H1 (cell line): ENCODE measurements around the gene NFIA. TPM values are rescaled to one million over a fixed set of nuclear protein-coding genes. Genes with fewer than 3 reads are reported as not detected.

ENCODE experiments used
- CTCF ChIA-PET: fragments of 300-600 bp; sonication (Branson Sonifier 250); formaldehyde crosslinking; loops from one replicate; lab custom pipeline; 2021; ENCODE audit not compliant: partially characterized antibody; lab: Charles Lee
- POLR2A ChIA-PET: fragments of 300-600 bp; sonication (Branson Sonifier 250); formaldehyde crosslinking; loops from one replicate; lab custom pipeline; 2021; ENCODE audit warnings: inconsistent platforms; ENCODE audit not compliant: partially characterized antibody; lab: Charles Lee
- DNase-seq, 2 experiments: peaks; one replicate each; pipeline versions ENCODE4 v3.0.0 to v3.0.0-alpha.2; 2010 to 2022; ENCODE audit warnings: low spot score in 2 of 2, low read depth in 1 of 2, mixed read lengths in 1 of 2
- FAIRE-seq: peaks from 2 replicates; lab custom pipeline; 2011; peaks lifted over from hg19 to GRCh38; lab: Jason Lieb, UNC
- H2AFZ ChIP-seq: 2 replicates; pipeline ENCODE4 v1.8.1; 2012; ENCODE audit warnings: low read length, inconsistent platforms
- H2AK5ac ChIP-seq: 2 replicates; pipeline ENCODE4 v1.6.1; 2013; ENCODE audit warnings: low read depth, low read length
- H2BK120ac ChIP-seq: replicated peaks from 2 replicates; pipeline ENCODE3; 2013; ENCODE audit warnings: low read depth, low read length, inconsistent platforms
- H2BK12ac ChIP-seq: 2 replicates; pipeline ENCODE4 v1.6.1; 2013; ENCODE audit warnings: low read depth, low read length
- H2BK15ac ChIP-seq: 2 replicates; pipeline ENCODE4 v1.6.1; 2013; ENCODE audit warnings: low read length
- H2BK20ac ChIP-seq: 2 replicates; pipeline ENCODE4 v1.6.1; 2013; ENCODE audit warnings: low read length
- H2BK5ac ChIP-seq: 2 replicates; pipeline ENCODE4 v1.6.1; 2013; ENCODE audit warnings: low read depth, low read length
- H3K14ac ChIP-seq: 2 replicates; pipeline ENCODE4 v1.6.1; 2013; ENCODE audit warnings: inconsistent platforms; ENCODE audit not compliant: insufficient read length
- H3K18ac ChIP-seq: 2 replicates; pipeline ENCODE4 v1.6.1; 2013; ENCODE audit warnings: low read length; ENCODE audit errors: extremely low read depth
- H3K23ac ChIP-seq: 2 replicates; pipeline ENCODE4 v1.6.1; 2013; ENCODE audit warnings: inconsistent platforms; ENCODE audit not compliant: insufficient read length
- H3K23me2 ChIP-seq: 2 replicates; pipeline ENCODE4 v1.6.1; 2013; ENCODE audit warnings: low read depth, low read length
- H3K27ac ChIP-seq: 2 replicates; pipeline ENCODE4 v1.6.1; 2011; ENCODE audit warnings: low read depth, low read length, inconsistent platforms
- H3K27me3 ChIP-seq, 4 experiments: replicated peaks in 1 of 4; 1 replicate in 1 of 4; 2 replicates in 3 of 4; pipeline versions ENCODE4 v1.6.1 to v1.8.1; 2011 to 2013; ENCODE audit warnings: low read length in 3 of 4, mild to moderate bottlenecking in 3 of 4, inconsistent platforms in 2 of 4, mixed read lengths in 2 of 4, moderate library complexity in 1 of 4; ENCODE audit not compliant: control insufficient read depth in 3 of 4, insufficient read depth in 3 of 4; ENCODE audit errors: extremely low read depth in 1 of 4
- H3K36me3 ChIP-seq, 4 experiments: 2 replicates each; pipeline versions ENCODE4 v1.6.1 to v1.8.1; 2011 to 2013; ENCODE audit warnings: mild to moderate bottlenecking in 4 of 4, low read length in 3 of 4, moderate library complexity in 2 of 4, control low read depth in 1 of 4, inconsistent platforms in 1 of 4; ENCODE audit not compliant: insufficient read depth in 4 of 4, control insufficient read depth in 2 of 4
- H3K4ac ChIP-seq: replicated peaks from 2 replicates; pipeline ENCODE3; 2013; ENCODE audit warnings: low read length, low read depth, mixed read lengths, inconsistent platforms; ENCODE audit not compliant: insufficient read length
- H3K4me1 ChIP-seq, 4 experiments: replicated peaks in 1 of 4; 1 replicate in 1 of 4; 2 replicates in 3 of 4; pipeline versions ENCODE4 v1.6.1 to v1.8.1; 2011 to 2013; ENCODE audit warnings: low read length in 3 of 4, inconsistent platforms in 2 of 4, mixed read lengths in 1 of 4; ENCODE audit not compliant: insufficient read depth in 4 of 4, control insufficient read depth in 3 of 4
- H3K4me2 ChIP-seq, 2 experiments: 2 replicates each; pipeline versions ENCODE4 v1.6.1 to v1.8.1; 2011 to 2013; ENCODE audit warnings: low read depth in 2 of 2, low read length in 2 of 2, control low read depth in 1 of 2, inconsistent platforms in 1 of 2, mild to moderate bottlenecking in 1 of 2; ENCODE audit not compliant: insufficient read depth in 1 of 2
- H3K4me3 ChIP-seq, 4 experiments: fragments of 200-600, 300-600 bp in 1 of 4; sonication (generic), shearing (Covaris generic), sonication (Bioruptor Twin) in 1 of 4; 2 replicates each; pipeline versions ENCODE4 v1.5.1 to v1.8.1; 2011 to 2016; ENCODE audit warnings: low read length in 4 of 4, low read depth in 3 of 4, control low read depth in 2 of 4, inconsistent platforms in 2 of 4, mild to moderate bottlenecking in 2 of 4, mixed read lengths in 1 of 4, moderate library complexity in 1 of 4; ENCODE audit not compliant: insufficient read depth in 2 of 4; ENCODE audit errors: extremely low read depth in 1 of 4
- H3K56ac ChIP-seq: replicated peaks from 2 replicates; pipeline ENCODE3; 2013; ENCODE audit warnings: low read depth, mild to moderate bottlenecking, mixed read lengths, low read length, inconsistent platforms; ENCODE audit not compliant: insufficient read length
- H3K79me1 ChIP-seq: 2 replicates; pipeline ENCODE4 v1.6.1; 2013; ENCODE audit warnings: low read depth, low read length, control low read depth
- H3K79me2 ChIP-seq, 2 experiments: 2 replicates each; pipeline versions ENCODE4 v1.6.1 to v1.8.1; 2012 to 2013; ENCODE audit warnings: low read length in 2 of 2, mild to moderate bottlenecking in 2 of 2, inconsistent platforms in 1 of 2; ENCODE audit not compliant: insufficient read depth in 2 of 2, control insufficient read depth in 1 of 2
- H3K9ac ChIP-seq, 4 experiments: replicated peaks in 1 of 4; 1 replicate in 1 of 4; 2 replicates in 3 of 4; pipeline versions ENCODE4 v1.6.1 to v1.8.1; 2011 to 2013; ENCODE audit warnings: low read depth in 3 of 4, low read length in 3 of 4, control low read depth in 2 of 4, mild to moderate bottlenecking in 2 of 4, moderate library complexity in 2 of 4, inconsistent platforms in 1 of 4; ENCODE audit errors: extremely low read depth in 1 of 4
- H3K9me3 ChIP-seq, 2 experiments: 2 replicates each; pipeline versions ENCODE4 v1.6.1 to v1.8.1; 2012 to 2013; ENCODE audit warnings: mild to moderate bottlenecking in 2 of 2, moderate library complexity in 2 of 2, control low read depth in 1 of 2, inconsistent platforms in 1 of 2, low read depth in 1 of 2, low read length in 1 of 2, mixed read lengths in 1 of 2; ENCODE audit not compliant: insufficient read depth in 2 of 2
- H4K20me1 ChIP-seq, 2 experiments: replicated peaks in 1 of 2; 2 replicates each; pipeline versions ENCODE3 to v1.8.1; 2011 to 2013; ENCODE audit warnings: inconsistent platforms in 2 of 2, low read length in 2 of 2, mild to moderate bottlenecking in 1 of 2; ENCODE audit not compliant: insufficient read depth in 2 of 2, control insufficient read depth in 1 of 2
- H4K5ac ChIP-seq: 2 replicates; pipeline ENCODE4 v1.6.1; 2013; ENCODE audit warnings: low read length, low read depth, mixed read lengths, inconsistent platforms; ENCODE audit not compliant: insufficient read length
- H4K8ac ChIP-seq: 2 replicates; pipeline ENCODE4 v1.8.0; 2013; ENCODE audit warnings: mild to moderate bottlenecking, moderate library complexity, low read length, inconsistent platforms; ENCODE audit not compliant: insufficient read depth; ENCODE audit errors: extremely low read depth
- H4K91ac ChIP-seq: replicated peaks from 2 replicates; pipeline ENCODE3; 2013; ENCODE audit warnings: low read length, mixed read lengths, inconsistent platforms; ENCODE audit not compliant: insufficient read length
- EZH2 ChIP-seq: fragments of 200-600 bp; sonication (generic); IDR thresholded peaks from 2 replicates; pipeline ENCODE4 v1.7.1; 2012; ENCODE audit warnings: low read depth, mild to moderate bottlenecking, moderate library complexity, low read length, inconsistent platforms; ENCODE audit not compliant: severe bottlenecking
- FOSL1 ChIP-seq: IDR thresholded peaks from 2 replicates; pipeline ENCODE4 v1.6.1; 2011; ENCODE audit warnings: mild to moderate bottlenecking, low read depth, low read length, moderate library complexity; ENCODE audit not compliant: insufficient read depth
- KDM1A ChIP-seq: fragments of 200-600, 300-600 bp; sonication (generic); IDR thresholded peaks from 2 replicates; pipeline ENCODE4 v1.7.1; 2016; ENCODE audit warnings: mild to moderate bottlenecking, low read length, borderline replicate concordance
- WGBS, 2 experiments: shearing (Covaris generic) in 1 of 2; methylation state at CpG; one replicate each; pipeline versions ENCODE4 v1.1.6 to v1.1.7; 2013 to 2015; ENCODE audit warnings: low lambda C conversion rate in 2 of 2, mixed read lengths in 2 of 2, inconsistent platforms in 1 of 2, low coverage in 1 of 2, missing lambda C conversion rate in 1 of 2; ENCODE audit not compliant: insufficient replicate concordance in 2 of 2, insufficient coverage in 1 of 2, insufficient read length in 1 of 2; ENCODE audit errors: extremely low coverage in 1 of 2, missing lambda C conversion rate in 1 of 2; 5-methylcytosine and 5-hydroxymethylcytosine counted together
- polyA plus RNA-seq, 7 experiments: library from polyadenylated mRNA; depleted of rRNA in 3 of 7; stranded (reverse) in 5 of 7; unstranded in 2 of 7; fragments of >200 nt in 5 of 7; fragments of 200-250 nt in 2 of 7; gene quantifications; 1 replicate in 5 of 7; 2 replicates in 1 of 7; 4 replicates in 1 of 7; pipeline versions ENCODE4 v1.2.1 to v1.2.3, GENCODE V29; 2011 to 2013; ENCODE audit warnings: missing spikeins in 2 of 7, mixed read lengths in 2 of 7
- total RNA-seq: library from RNA; stranded (reverse); fragmentation: NEBNext Ultra II Directional; extraction: Animal tissue kit (Norgen Biotek cat#: 25700); gene quantifications from 2 replicates; pipeline ENCODE4 v1.2.1, GENCODE V29; 2021

The NFIA gene
- total and polyA plus RNA-seq, 2 of the 8 experiments (the other 6 are each of a cell fraction or from before 2014, with no cell fraction given), result 1.8 to 2.3 TPM

DNA sequence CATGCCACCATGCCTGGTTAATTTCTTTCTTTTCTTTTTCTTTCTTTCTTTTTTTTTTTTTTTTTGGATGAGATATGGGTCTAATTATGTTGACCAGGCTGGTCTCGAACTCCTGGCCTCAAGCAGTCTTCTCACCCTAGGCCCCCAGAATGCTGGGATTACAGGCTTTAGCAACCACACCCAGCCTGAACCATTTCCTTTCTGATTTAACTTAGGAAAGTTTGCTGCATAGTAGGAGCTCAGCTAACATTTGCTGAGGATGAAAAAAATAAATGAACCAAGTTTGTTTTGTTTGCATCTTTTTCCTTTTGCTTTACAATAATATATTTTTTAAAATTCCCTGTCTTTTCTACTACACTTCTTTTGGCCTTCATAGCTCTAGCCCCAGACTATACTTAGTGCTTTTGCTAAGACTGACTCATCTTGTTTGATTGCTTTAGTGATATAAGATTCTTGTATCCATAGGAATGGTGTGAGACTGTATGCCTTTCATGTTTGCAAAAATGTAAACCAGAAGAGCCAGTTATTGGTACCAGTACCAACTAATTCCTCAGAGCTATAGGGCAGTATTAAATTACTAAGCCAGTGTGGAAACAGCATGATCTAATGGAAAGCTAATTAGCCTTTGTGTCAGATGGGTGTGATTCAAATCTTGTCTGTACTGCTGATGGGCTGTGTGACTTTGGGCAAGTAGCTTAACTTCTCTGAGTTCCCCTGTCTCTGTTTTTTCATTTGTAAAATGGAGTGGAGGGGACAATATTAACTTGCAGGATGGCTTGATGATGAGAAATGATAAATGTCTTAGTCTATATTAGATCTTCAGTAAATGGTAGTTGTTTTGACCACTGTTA lies 66.9 kb downstream of the NFIA start:
- Histone ChIP-seq H3K27ac (no peak overlapping the region), H3K9me3 (no peaks in the 10 kb centered on the region)
- no peak for TF ChIP-seq EZH2
- TF ChIP-seq FOSL1, result no peak
- peak; percentile 87 for TF ChIP-seq KDM1A
- TF ChIP-seq, all 59 proteins: peak for 1
- no peak overlapping the region for H2BK20ac ChIP-seq
- H2BK15ac ChIP-seq, result no peak overlapping the region
- FAIRE-seq (no peak), DNase-seq (no peak)
- H4K8ac ChIP-seq, result no peak overlapping the region
- no peaks in the 10 kb centered on the region for H3K23me2 ChIP-seq
- H3K23ac ChIP-seq, result no peak overlapping the region
- no peak overlapping the region for H3K18ac ChIP-seq
- H3K79me1 ChIP-seq, result no peaks in the 10 kb centered on the region
- no peak overlapping the region for H2BK120ac ChIP-seq
- H3K4me1 ChIP-seq, result peaks cover 0 to 5% (median 0%) of the 10 kb centered on the region in 4 experiments; a peak in 1 of 7 replicates
- H3K9ac ChIP-seq, result no peak overlapping the region
- ChIA-PET CTCF (interaction anchor here (0.6 to 1.3 kb wide), 3 partner anchors 8 to 712 kb away, joined by 3 to 4 read pairs (median 3); no protein-coding TSS in a partner anchor), POLR2A (interaction anchor here (0.8 kb wide), 1 partner anchor 8 kb away, joined by 3 read pairs; no protein-coding TSS in a partner anchor)
- 100% methylated on average over 1 of the region's 1 CpG; no CpG with 5 or more reads in 1 of the 2 experiments for WGBS, 2 experiments
- H3K56ac ChIP-seq, result no peak overlapping the region
- H2AFZ ChIP-seq, result no peak overlapping the region
- H3K4ac ChIP-seq, result no peak overlapping the region
- no peak overlapping the region for H3K4me3 ChIP-seq
- H3K36me3 ChIP-seq, result no peaks in the 10 kb centered on the region
- H4K20me1 ChIP-seq, result no peaks in the 10 kb centered on the region
- no peaks in the 10 kb centered on the region for H3K27me3 ChIP-seq
- H3K14ac ChIP-seq, result no peak overlapping the region
- H2BK12ac ChIP-seq, result no peak overlapping the region
- H2BK5ac ChIP-seq, result no peak overlapping the region
- no peak overlapping the region for H3K4me2 ChIP-seq
- no peaks in the 10 kb centered on the region for H3K79me2 ChIP-seq
- H4K91ac ChIP-seq, result no peak overlapping the region
- H4K5ac ChIP-seq, result no peak overlapping the region
- H2AK5ac ChIP-seq, result no peak overlapping the region
